ENCODE results near the gene NUP107.

DNA sequence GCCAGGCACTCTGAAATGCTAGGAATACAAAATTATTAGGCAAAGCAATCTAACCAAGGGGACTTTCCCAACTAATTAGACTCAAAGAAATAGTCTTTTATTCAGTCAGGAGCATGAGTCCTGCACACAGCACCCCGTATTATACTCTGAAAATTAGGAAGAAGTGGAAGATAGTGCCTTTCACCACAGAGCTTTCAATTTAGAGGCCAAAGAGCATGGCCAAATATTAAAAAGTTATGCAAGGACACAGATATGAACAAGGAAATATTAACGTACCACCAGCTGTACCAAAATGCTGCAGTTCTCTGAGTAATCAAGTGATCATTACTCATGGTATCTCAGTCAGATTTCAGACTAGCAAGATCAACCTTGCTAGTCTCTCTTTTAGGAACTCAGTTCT is 98.6 kb downstream of the NUP107 start:
- TF ChIP-seq, protein P1, sequence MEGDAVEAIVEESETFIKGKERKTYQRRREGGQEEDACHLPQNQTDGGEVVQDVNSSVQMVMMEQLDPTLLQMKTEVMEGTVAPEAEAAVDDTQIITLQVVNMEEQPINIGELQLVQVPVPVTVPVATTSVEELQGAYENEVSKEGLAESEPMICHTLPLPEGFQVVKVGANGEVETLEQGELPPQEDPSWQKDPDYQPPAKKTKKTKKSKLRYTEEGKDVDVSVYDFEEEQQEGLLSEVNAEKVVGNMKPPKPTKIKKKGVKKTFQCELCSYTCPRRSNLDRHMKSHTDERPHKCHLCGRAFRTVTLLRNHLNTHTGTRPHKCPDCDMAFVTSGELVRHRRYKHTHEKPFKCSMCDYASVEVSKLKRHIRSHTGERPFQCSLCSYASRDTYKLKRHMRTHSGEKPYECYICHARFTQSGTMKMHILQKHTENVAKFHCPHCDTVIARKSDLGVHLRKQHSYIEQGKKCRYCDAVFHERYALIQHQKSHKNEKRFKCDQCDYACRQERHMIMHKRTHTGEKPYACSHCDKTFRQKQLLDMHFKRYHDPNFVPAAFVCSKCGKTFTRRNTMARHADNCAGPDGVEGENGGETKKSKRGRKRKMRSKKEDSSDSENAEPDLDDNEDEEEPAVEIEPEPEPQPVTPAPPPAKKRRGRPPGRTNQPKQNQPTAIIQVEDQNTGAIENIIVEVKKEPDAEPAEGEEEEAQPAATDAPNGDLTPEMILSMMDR (IDR thresholded peaks at IDR 0.05; ENCODE audit: low read depth, low read length): no peak
- no peak for TF ChIP-seq EZH2phosphoT487 (IDR thresholded peaks at IDR 0.05; ENCODE audit: low read depth)
